WERI-Rb-1 (cell line): ENCODE data around the gene PWWP3B.
"Not testable (repeated sequence)": the region's sequence is repeated elsewhere in the genome, so short reads cannot be mapped to it uniquely, and the experiment has no call there.

ENCODE experiments used
- DNase-seq: peaks from one replicate; pipeline ENCODE4 v3.0.0-alpha.2; 2020
- H3K27ac ChIP-seq: fragments of 250-450 bp; sonication (Bioruptor Pico); 2 replicates; pipeline ENCODE4 v1.5.1; 2020; ENCODE audit warnings: mild to moderate bottlenecking, moderate library complexity
- H3K27me3 ChIP-seq: fragments of 250-450 bp; sonication (Bioruptor Pico); 2 replicates; pipeline ENCODE4 v1.5.1; 2021; ENCODE audit warnings: mild to moderate bottlenecking, low read depth, moderate library complexity; ENCODE audit not compliant: insufficient read depth, severe bottlenecking
- H3K36me3 ChIP-seq: fragments of 250-450 bp; sonication (Bioruptor Pico); 2 replicates; pipeline ENCODE4 v1.5.1; 2020; ENCODE audit warnings: mild to moderate bottlenecking, moderate library complexity
- H3K4me3 ChIP-seq: 2 replicates; pipeline ENCODE4 v1.5.1; 2011; ENCODE audit warnings: low read depth, mild to moderate bottlenecking, control low read depth, low read length
- H3K9me3 ChIP-seq: fragments of 250-450 bp; sonication (Bioruptor Pico); 2 replicates; pipeline ENCODE4 v1.5.1; 2021; ENCODE audit warnings: mild to moderate bottlenecking, moderate library complexity; ENCODE audit not compliant: severe bottlenecking
- CTCF ChIP-seq: IDR thresholded peaks from 2 replicates; pipeline ENCODE4 v1.5.1; 2011; ENCODE audit warnings: low read depth, mild to moderate bottlenecking, control low read depth, inconsistent platforms, low read length

PWWP3B gene

GRCh38 chrX:106170318-106170717 lies 2.2 kb downstream of the PWWP3B start:
- DNase-seq: no peak
- Histone ChIP-seq H3K27ac (no peak overlapping the region), H3K4me3 (no peak overlapping the region), H3K9me3 (no peaks in the 10 kb centered on the region), H3K36me3 (no peaks in the 10 kb centered on the region), H3K27me3 (peaks cover 26% of the 10 kb centered on the region)
- peak; percentile 37 for TF ChIP-seq CTCF

GRCh38 chrX:106171293-106171820 lies 3.3 kb downstream of the PWWP3B start:
- no peaks in the 10 kb centered on the region for H3K9me3 ChIP-seq
- H3K27ac ChIP-seq: no peak overlapping the region
- H3K36me3 ChIP-seq: no peaks in the 10 kb centered on the region
- no peak for TF ChIP-seq CTCF
- no peak for DNase-seq
- H3K4me3 ChIP-seq: no peak overlapping the region
- H3K27me3 ChIP-seq: peaks cover 32% of the 10 kb centered on the region

- DNase-seq: no peak
- TF ChIP-seq CTCF: no peak
- Histone ChIP-seq H3K4me3 (no peak overlapping the region), H3K27ac (no peak overlapping the region), H3K27me3 (peaks cover 47% of the 10 kb centered on the region), H3K36me3 (no peaks in the 10 kb centered on the region), H3K9me3 (peaks cover 6% of the 10 kb centered on the region)
These were observed 9.2 kb downstream of the PWWP3B start for GRCh38 chrX:106177106-106177981.

DNA sequence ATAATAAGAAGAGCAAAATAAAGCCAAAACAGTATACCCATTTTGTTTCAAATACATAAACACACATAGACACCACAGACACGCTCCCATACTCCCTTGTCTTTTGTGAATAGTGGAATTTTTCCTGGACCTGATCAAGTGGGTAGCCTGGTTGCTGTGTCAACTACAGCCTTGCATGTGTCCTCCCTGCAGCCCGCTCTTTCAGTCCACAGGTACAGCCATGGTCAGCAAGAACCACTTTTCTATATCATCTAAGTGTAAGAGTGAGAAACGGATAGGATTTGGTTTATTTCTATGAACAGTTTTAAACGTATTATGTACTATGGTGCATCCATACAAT lies 9.8 kb downstream of the PWWP3B start:
- Histone ChIP-seq H3K27ac (no peak overlapping the region), H3K36me3 (no peaks in the 10 kb centered on the region), H3K9me3 (peaks cover 6% of the 10 kb centered on the region), H3K4me3 (no peak overlapping the region), H3K27me3 (peaks cover 47% of the 10 kb centered on the region)
- DNase-seq: no peak
- TF ChIP-seq CTCF: no peak

DNA sequence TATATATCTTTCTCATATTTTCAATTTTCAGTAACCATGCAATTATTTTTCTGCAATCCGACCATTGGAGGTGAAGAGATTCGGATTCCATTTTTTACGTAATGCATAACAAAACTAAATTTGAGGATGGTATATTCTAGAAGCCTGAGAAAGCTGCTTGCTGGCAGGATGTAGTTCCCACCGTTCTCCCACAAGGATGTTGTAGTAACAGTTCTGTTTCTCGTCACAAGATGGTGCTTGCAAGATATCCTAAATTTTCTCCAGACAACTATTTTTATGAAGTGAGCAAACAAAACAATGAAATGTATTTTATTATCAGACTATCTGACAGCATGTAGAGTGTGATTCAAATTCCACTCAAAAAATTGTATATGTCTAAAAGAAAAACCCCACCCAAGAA lies 10.7 kb downstream of the PWWP3B start:
- H3K27me3 ChIP-seq: peaks cover 42% of the 10 kb centered on the region

DNA sequence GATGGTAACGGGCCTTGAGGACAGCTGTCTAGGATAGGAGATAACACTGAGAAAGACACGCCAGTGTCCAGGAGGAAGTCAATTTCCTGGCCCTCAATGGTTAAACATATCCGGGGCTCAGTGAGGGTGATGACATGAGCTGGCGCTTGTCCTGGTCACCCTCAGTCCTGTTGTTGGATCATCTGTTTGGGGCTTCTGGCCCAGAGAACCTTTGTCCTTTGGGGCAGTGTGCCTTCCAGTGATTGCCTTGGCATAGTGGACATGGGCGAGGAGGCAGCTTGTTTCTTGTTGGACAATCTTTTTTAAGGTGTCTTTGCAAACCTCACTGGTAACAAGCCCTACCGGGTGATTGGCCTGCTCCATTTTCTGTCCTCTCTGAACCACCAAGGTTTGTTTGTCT lies 15.6 kb downstream of the PWWP3B start:
- H3K36me3 ChIP-seq, DNase-seq, H3K27ac ChIP-seq, H3K9me3 ChIP-seq, H3K4me3 ChIP-seq: not testable (repeated sequence)
- H3K27me3 ChIP-seq: peaks cover 13% of the 10 kb centered on the region

More for the DNA sequence above, 10.7 kb downstream of the PWWP3B start:
- Histone ChIP-seq H3K9me3 (peaks cover 6% of the 10 kb centered on the region), H3K4me3 (no peak overlapping the region), H3K27ac (no peak overlapping the region), H3K36me3 (no peaks in the 10 kb centered on the region)
- TF ChIP-seq CTCF: no peak
- no peak for DNase-seq
